NCI-H128 (cell line): Measurements from ENCODE around the gene RNF14.
"Not testable (repeated sequence)": the region's sequence is repeated elsewhere in the genome, so short reads cannot be mapped to it uniquely, and the experiment has no call there.

Source experiments
- DNase-seq: peaks from one replicate; lab custom pipeline; 2025; ENCODE audit not compliant: unreplicated experiment; lab: John Stamatoyannopoulos, UW

The RNF14 gene

GRCh38 chr5:141968914-141969608, at the start of gene RNF14:
Gene RNF14, plus strand, starts transcription at chr5:141969105. Its CDS starts 4,484 bp downstream, at chr5:141973589.
- peak; percentile 56 for DNase-seq

GRCh38 chr5:141919218-141920119, 49.4 kb upstream of the RNF14 start:
- DNase-seq, result no peak

- DNase-seq, result no peak
Observed at GRCh38 chr5:141920771-141921170, 48.1 kb upstream of the RNF14 start.

GRCh38 chr5:141922827-141923447, 46.0 kb upstream of the RNF14 start:
- DNase-seq, result not testable (repeated sequence)

GRCh38 chr5:141923448-141924313, 45.2 kb upstream of the RNF14 start, which contains the start of gene DELE1:
Gene DELE1, plus strand, starts transcription at chr5:141923871. Its CDS starts 71 bp downstream, at chr5:141923942.
- peak; percentile 50 for DNase-seq

- no peak for DNase-seq
Observed at GRCh38 chr5:141926434-141926833, 42.5 kb upstream of the RNF14 start.

GRCh38 chr5:141928051-141928450, 40.9 kb upstream of the RNF14 start:
- DNase-seq, result no peak

- no peak for DNase-seq
Observed at GRCh38 chr5:141929398-141930058, 39.4 kb upstream of the RNF14 start.

GRCh38 chr5:141931694-141932093, 37.2 kb upstream of the RNF14 start:
- no peak for DNase-seq

GRCh38 chr5:141933151-141933550, 35.8 kb upstream of the RNF14 start:
- DNase-seq, result no peak

- peak; percentile 4 for DNase-seq
Observed at GRCh38 chr5:141934099-141934844, 34.6 kb upstream of the RNF14 start.

- no peak for DNase-seq
Observed at GRCh38 chr5:141935538-141935937, 33.4 kb upstream of the RNF14 start.

- no peak for DNase-seq
Observed at GRCh38 chr5:141940695-141941271, 28.1 kb upstream of the RNF14 start.

- DNase-seq, result no peak
Observed at GRCh38 chr5:141941307-141941706, 27.6 kb upstream of the RNF14 start.

GRCh38 chr5:141941779-141942178, 27.1 kb upstream of the RNF14 start:
- DNase-seq, result no peak

- DNase-seq, result no peak
Observed at GRCh38 chr5:141942185-141942857, 26.6 kb upstream of the RNF14 start.

GRCh38 chr5:141944076-141944475, 24.8 kb upstream of the RNF14 start:
- DNase-seq, result no peak

- no peak for DNase-seq
Observed at GRCh38 chr5:141945511-141946051, 23.3 kb upstream of the RNF14 start.
